GM12878 (cell line): ENCODE measurements around the gene DNAAF8. TPM values are rescaled to one million over a fixed set of nuclear protein-coding genes. Genes with fewer than 3 reads are reported as not detected.
A peak's percentile ranks its signal among the peaks of the same experiment; 100 is the strongest.

Source experiments
- ATAC-seq: fragments of 200-7000 bp; cut with Tn5 transposase; 3 replicates; pipeline ENCODE4 v1.9.1; 2020; ENCODE audit warnings: mild to moderate bottlenecking, moderate library complexity
- BruUV-seq: library from RNA; stranded (reverse); fragments of 400-500 nt; replicated peaks from 2 replicates; lab custom pipeline; 2021; lab: Mats Ljungman, UMichigan
- CTCF ChIA-PET: fragments of 300-600 bp; sonication (Branson Sonifier 250); formaldehyde crosslinking; extraction: SDS; loops from one replicate; lab custom pipeline; 2021; ENCODE audit warnings: inconsistent platforms; lab: Yijun Ruan, JAX
- POLR2A ChIA-PET: fragments of 350-600 bp; formaldehyde crosslinking; extraction: SDS; loops from one replicate; lab custom pipeline; 2021; ENCODE audit warnings: inconsistent platforms; lab: Charles Lee
- RAD21 ChIA-PET: fragments of 300-600 bp; sonication (Branson Sonifier 250); formaldehyde crosslinking; loops from one replicate; lab custom pipeline; 2023; ENCODE audit warnings: antibody characterized with exemption; ENCODE audit not compliant: unreplicated experiment; lab: Charles Lee
- SMC1A ChIA-PET: fragments of 300-600 bp; sonication (Branson Sonifier 250); formaldehyde crosslinking; loops from one replicate; lab custom pipeline; 2023; ENCODE audit not compliant: unreplicated experiment, uncharacterized antibody; lab: Charles Lee
- DNase-seq: peaks from one replicate; pipeline ENCODE4 v3.0.0-alpha.2; 2011; ENCODE audit warnings: low read depth, low spot score
- FAIRE-seq: peaks from 3 replicates; lab custom pipeline; 2011; peaks lifted over from hg19 to GRCh38; lab: Jason Lieb, UNC
- H2AFZ ChIP-seq: 2 replicates; pipeline ENCODE4 v1.6.0; 2011; ENCODE audit warnings: low read depth, low read length, control low read depth; ENCODE audit not compliant: control insufficient read depth
- H3K27ac ChIP-seq: 2 replicates; pipeline ENCODE4 v1.5.1; 2011; ENCODE audit warnings: control low read depth; ENCODE audit not compliant: control insufficient read depth, insufficient read depth
- H3K27me3 ChIP-seq, 2 experiments: replicated peaks in 1 of 2; 2 replicates each; pipeline versions ENCODE4 v1.6.0 to v1.6.1; 2011; ENCODE audit warnings: low read length in 1 of 2; ENCODE audit not compliant: control insufficient read depth in 2 of 2, insufficient read depth in 2 of 2
- H3K36me3 ChIP-seq, 2 experiments: 2 replicates each; pipeline ENCODE4 v1.5.1; 2011; ENCODE audit warnings: low read length in 1 of 2; ENCODE audit not compliant: control insufficient read depth in 2 of 2, insufficient read depth in 2 of 2
- H3K4me1 ChIP-seq: 2 replicates; pipeline ENCODE4 v1.6.1; 2011; ENCODE audit warnings: mild to moderate bottlenecking, low read length, moderate library complexity, mixed read lengths; ENCODE audit not compliant: control insufficient read depth, insufficient read depth
- H3K4me2 ChIP-seq: 2 replicates; pipeline ENCODE4 v1.6.0; 2011; ENCODE audit warnings: control low read depth; ENCODE audit not compliant: control insufficient read depth, insufficient read depth
- H3K4me3 ChIP-seq: fragments of 200-600 bp; sonication (generic); 2 replicates; pipeline ENCODE4 v1.5.1; 2016
- H3K79me2 ChIP-seq: 2 replicates; pipeline ENCODE4 v1.6.0; 2011; ENCODE audit warnings: low read length; ENCODE audit not compliant: control insufficient read depth, insufficient read depth
- H3K9ac ChIP-seq: 2 replicates; pipeline ENCODE4 v1.8.0; 2011; ENCODE audit warnings: low read length, control low read depth, mixed read lengths; ENCODE audit not compliant: control insufficient read depth, insufficient read depth
- H3K9me3 ChIP-seq: replicated peaks from 3 replicates; pipeline ENCODE4 v1.5.1; 2011; ENCODE audit warnings: mild to moderate bottlenecking, low read length; ENCODE audit not compliant: control insufficient read depth, insufficient read depth
- H4K20me1 ChIP-seq: 2 replicates; pipeline ENCODE4 v1.6.0; 2011; ENCODE audit not compliant: control insufficient read depth, insufficient read depth
- BHLHE40 ChIP-seq, 2 experiments: fragments of 450-650 bp in 1 of 2; IDR thresholded peaks; 2 replicates each; pipeline ENCODE4 v1.6.1; 2011 to 2017; ENCODE audit warnings: low read depth in 2 of 2, borderline replicate concordance in 1 of 2, improper control_type of control experiment in 1 of 2, low read length in 1 of 2, mild to moderate bottlenecking in 1 of 2
- KAT2A ChIP-seq: conservative IDR thresholded peaks from 2 replicates; pipeline ENCODE4 v1.6.1; 2011; ENCODE audit warnings: low read depth, low read length; ENCODE audit not compliant: control insufficient read depth
- POLR2A ChIP-seq: IDR thresholded peaks from 2 replicates; pipeline ENCODE4 v1.6.1; 2011; ENCODE audit warnings: low read depth, mild to moderate bottlenecking, low read length
- POLR2AphosphoS5 ChIP-seq: IDR thresholded peaks from 2 replicates; pipeline ENCODE4 v1.6.1; 2011; ENCODE audit warnings: mild to moderate bottlenecking, low read length, inconsistent platforms
- WGBS: methylation state at CpG from one replicate; pipeline ENCODE4 v1.1.6; 2016; ENCODE audit warnings: low lambda C conversion rate; ENCODE audit not compliant: insufficient replicate concordance, insufficient coverage; ENCODE audit errors: missing lambda C conversion rate; 5-methylcytosine and 5-hydroxymethylcytosine counted together
- in situ Hi-C: fragments of 300-500 bp; cut with MboI; formaldehyde crosslinking; loops from 9 replicates; pipeline ENCODE4 v1.14.3; 2018; ENCODE audit warnings: mixed read lengths
- intact Hi-C: fragments of 100-400 bp; cut with micrococcal nuclease; formaldehyde crosslinking; loops from one replicate; pipeline ENCODE4 v1.14.2; 2022; ENCODE audit not compliant: unreplicated experiment
- polyA plus RNA-seq, 11 experiments: library from polyadenylated mRNA; depleted of rRNA in 4 of 11; unstranded in 6 of 11; stranded (reverse) in 5 of 11; fragments of >200 nt; fragmentation: Nextera tagmentation in 4 of 11; fragmentation: Illumina TruSeq in 1 of 11; extraction: Ambion mirVana in 4 of 11; extraction: Trizol in 1 of 11; gene quantifications; 1 replicate in 1 of 11; 2 replicates in 10 of 11; pipeline versions ENCODE4 v1.2.1 to v1.2.3, GENCODE V29; 2011 to 2016; ENCODE audit warnings: inconsistent platforms in 2 of 11, missing spikeins in 2 of 11, low read depth in 1 of 11
- total RNA-seq, 4 experiments: library from RNA; depleted of rRNA in 3 of 4; stranded (reverse); fragments of >200 nt in 3 of 4; fragmentation: Illumina TruSeq in 1 of 4; extraction: Trizol in 1 of 4; gene quantifications; 2 replicates each; pipeline versions ENCODE4 v1.2.1 to v1.2.3, GENCODE V29; 2013 to 2021
- TF ChIP-seq, protein P1 (sequence below): IDR thresholded peaks from 2 replicates; pipeline ENCODE4 v1.6.1; 2012; ENCODE audit warnings: improper control_type of control experiment, low read depth, low read length; ENCODE audit not compliant: insufficient replicate concordance

Gene DNAAF8
- total and polyA plus RNA-seq, 10 of the 15 experiments (the other 5 are each of a cell fraction or from before 2014, with no cell fraction given), result 0.01 to 0.78 (median 0.22) TPM; not detected in 2

DNA sequence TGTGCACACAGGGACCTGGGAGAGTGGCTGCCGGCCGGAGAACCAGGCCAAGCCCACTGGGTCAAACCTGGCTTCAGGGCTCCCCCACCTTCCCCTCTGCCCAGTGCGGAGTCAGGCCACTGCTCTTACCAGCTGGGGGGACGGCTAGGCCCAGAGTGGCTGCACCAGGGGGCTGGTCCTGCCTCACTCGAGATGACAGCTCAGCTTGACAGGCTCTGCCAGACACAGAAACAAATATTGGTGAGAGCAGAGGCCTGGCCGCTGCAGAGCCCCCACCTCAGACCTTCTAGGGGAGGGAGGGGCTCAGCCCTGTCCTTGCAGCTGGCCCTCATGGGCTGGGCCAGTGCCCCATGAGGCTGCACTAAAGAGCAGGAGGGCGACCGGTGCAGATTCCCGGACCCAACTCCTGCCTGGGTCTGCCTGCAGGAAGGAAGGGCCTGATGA is 36.5 kb upstream of the DNAAF8 start:
- SMC1A ChIA-PET, result no interaction called here
- Histone ChIP-seq H3K9me3 (no peaks in the 10 kb centered on the region), H3K27ac (no peak overlapping the region)
- RAD21 ChIA-PET, result no interaction called here
- TF ChIP-seq POLR2A (0 out of 2 replicates have a peak, but pooled peaks have one; percentile 24), KAT2A (no peak)
- TF ChIP-seq, all 136 proteins: peak for 1
- no peak overlapping the region for H3K4me2 ChIP-seq
- H3K27me3 ChIP-seq, result no peaks in the 10 kb centered on the region
- no peaks in the 10 kb centered on the region for H4K20me1 ChIP-seq
- peaks cover 7% of the 10 kb centered on the region for H3K4me1 ChIP-seq
- POLR2A ChIA-PET, result no interaction called here
- no peak overlapping the region for H3K9ac ChIP-seq
- peaks cover 11% of the 10 kb centered on the region for H3K79me2 ChIP-seq
- ATAC-seq, result no peak
- no peak overlapping the region for H2AFZ ChIP-seq
- no peak for DNase-seq
- FAIRE-seq, result no peak
- peaks cover 10 to 42% of the 10 kb centered on the region in 2 experiments; a peak in 3 of 4 replicates for H3K36me3 ChIP-seq
- 87% methylated on average over 9 of the region's 9 CpGs for WGBS
- no peak overlapping the region for H3K4me3 ChIP-seq
- intact Hi-C loops, result no loop called here
- in situ Hi-C loops, result no loop called here
- BruUV-seq, result no TSS peak
- CTCF ChIA-PET, result no interaction called here

DNA sequence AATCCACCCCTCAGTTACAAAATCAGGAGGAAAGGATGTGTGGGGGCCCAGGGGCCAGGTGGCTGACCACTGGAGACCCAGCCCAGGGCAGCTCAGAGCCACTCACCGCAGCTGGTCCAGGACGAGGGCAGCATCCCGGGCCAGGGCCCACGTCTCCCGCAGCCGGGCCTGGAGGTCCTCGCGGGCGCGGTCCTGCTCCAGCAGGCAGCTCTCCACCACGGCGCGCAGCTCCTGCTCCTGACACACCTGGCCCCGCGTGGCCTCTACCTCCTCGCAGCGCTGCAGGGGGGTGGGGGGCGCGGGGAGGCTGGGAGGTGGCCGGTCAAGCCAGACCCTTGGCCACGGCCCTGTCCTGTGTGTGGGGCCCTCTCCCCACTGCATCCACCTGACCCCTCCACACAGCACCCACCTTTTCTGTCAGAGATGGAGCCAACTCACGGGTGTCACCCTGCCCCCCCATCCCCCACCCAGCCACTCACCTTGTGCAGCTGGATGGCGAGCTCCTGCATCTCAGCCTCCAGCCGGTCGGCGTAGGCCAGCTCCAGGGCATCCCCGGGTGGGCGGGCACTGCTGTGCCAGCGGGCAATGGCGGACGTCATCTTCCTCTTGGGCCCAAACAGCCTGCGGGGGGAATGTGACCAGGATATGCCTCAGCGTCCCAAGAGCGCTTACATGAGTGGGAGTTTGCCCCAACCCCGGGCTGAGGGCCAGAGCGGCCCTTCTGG is 35.9 kb upstream of the DNAAF8 start:
- H3K9ac ChIP-seq, result no peak overlapping the region
- peaks cover 5% of the 10 kb centered on the region; the same call in 1 of the 2 replicates for H3K4me1 ChIP-seq
- ChIA-PET CTCF (no interaction called here), RAD21 (no interaction called here), POLR2A (no interaction called here), SMC1A (no interaction called here)
- ATAC-seq (no peak), FAIRE-seq (no peak), DNase-seq (no peak)
- H3K4me2 ChIP-seq, result no peak overlapping the region
- no peaks in the 10 kb centered on the region for H3K27me3 ChIP-seq
- H3K36me3 ChIP-seq, result peaks cover 10 to 42% of the 10 kb centered on the region in 2 experiments; a peak in 3 of 4 replicates
- no peaks in the 10 kb centered on the region for H3K9me3 ChIP-seq
- no peak overlapping the region for H3K4me3 ChIP-seq
- H4K20me1 ChIP-seq, result no peaks in the 10 kb centered on the region
- H3K79me2 ChIP-seq, result peaks cover 11% of the 10 kb centered on the region
- in situ Hi-C loops, result no loop called here
- peak; percentile 52; the same call in 1 of the 2 replicates for TF ChIP-seq POLR2AphosphoS5
- TF ChIP-seq, protein P1, sequence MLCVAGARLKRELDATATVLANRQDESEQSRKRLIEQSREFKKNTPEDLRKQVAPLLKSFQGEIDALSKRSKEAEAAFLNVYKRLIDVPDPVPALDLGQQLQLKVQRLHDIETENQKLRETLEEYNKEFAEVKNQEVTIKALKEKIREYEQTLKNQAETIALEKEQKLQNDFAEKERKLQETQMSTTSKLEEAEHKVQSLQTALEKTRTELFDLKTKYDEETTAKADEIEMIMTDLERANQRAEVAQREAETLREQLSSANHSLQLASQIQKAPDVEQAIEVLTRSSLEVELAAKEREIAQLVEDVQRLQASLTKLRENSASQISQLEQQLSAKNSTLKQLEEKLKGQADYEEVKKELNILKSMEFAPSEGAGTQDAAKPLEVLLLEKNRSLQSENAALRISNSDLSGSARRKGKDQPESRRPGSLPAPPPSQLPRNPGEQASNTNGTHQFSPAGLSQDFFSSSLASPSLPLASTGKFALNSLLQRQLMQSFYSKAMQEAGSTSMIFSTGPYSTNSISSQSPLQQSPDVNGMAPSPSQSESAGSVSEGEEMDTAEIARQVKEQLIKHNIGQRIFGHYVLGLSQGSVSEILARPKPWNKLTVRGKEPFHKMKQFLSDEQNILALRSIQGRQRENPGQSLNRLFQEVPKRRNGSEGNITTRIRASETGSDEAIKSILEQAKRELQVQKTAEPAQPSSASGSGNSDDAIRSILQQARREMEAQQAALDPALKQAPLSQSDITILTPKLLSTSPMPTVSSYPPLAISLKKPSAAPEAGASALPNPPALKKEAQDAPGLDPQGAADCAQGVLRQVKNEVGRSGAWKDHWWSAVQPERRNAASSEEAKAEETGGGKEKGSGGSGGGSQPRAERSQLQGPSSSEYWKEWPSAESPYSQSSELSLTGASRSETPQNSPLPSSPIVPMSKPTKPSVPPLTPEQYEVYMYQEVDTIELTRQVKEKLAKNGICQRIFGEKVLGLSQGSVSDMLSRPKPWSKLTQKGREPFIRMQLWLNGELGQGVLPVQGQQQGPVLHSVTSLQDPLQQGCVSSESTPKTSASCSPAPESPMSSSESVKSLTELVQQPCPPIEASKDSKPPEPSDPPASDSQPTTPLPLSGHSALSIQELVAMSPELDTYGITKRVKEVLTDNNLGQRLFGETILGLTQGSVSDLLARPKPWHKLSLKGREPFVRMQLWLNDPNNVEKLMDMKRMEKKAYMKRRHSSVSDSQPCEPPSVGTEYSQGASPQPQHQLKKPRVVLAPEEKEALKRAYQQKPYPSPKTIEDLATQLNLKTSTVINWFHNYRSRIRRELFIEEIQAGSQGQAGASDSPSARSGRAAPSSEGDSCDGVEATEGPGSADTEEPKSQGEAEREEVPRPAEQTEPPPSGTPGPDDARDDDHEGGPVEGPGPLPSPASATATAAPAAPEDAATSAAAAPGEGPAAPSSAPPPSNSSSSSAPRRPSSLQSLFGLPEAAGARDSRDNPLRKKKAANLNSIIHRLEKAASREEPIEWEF, result no peak
- no peak for TF ChIP-seq BHLHE40 (IDR thresholded peaks at IDR 0.05; ENCODE audit: borderline replicate concordance in 1 of 2, low read depth in 2 of 2, low read length in 1 of 2)
- WGBS, result 93% methylated on average over 33 of the region's 36 CpGs
- no peak overlapping the region for H2AFZ ChIP-seq
- no peak overlapping the region for H3K27ac ChIP-seq
- intact Hi-C loops, result no loop called here
- BruUV-seq, result no TSS peak
